ENCODE measurements around the gene PPP6R3. TPM values are rescaled to one million over a fixed set of nuclear protein-coding genes. Genes with fewer than 3 reads are reported as not detected.
"Not testable (repeated sequence)": the region's sequence is repeated elsewhere in the genome, so short reads cannot be mapped to it uniquely, and the experiment has no call there.

PPP6R3 gene
- polyA plus RNA-seq, 1 experiment = 58.5 TPM

- H3K27ac ChIP-seq (ENCODE audit: low read depth, low read length) = no peak overlapping the region
- ChIA-PET POLR2A (no interaction called here), CTCF (no interaction called here)
- no peak for DNase-seq (ENCODE audit: low read depth, low spot score)
- H3K9me3 ChIP-seq (ENCODE audit: control insufficient read depth, insufficient read depth, low read length) = no peaks in the 10 kb centered on the region; the same call in 1 of the 2 replicates
- no peak for TF ChIP-seq CTCF (IDR thresholded peaks at IDR 0.05; ENCODE audit: low read depth, low read length)
- H3K27me3 ChIP-seq (ENCODE audit: control insufficient read depth, insufficient read depth, low read length) = peaks cover 5% of the 10 kb centered on the region
- no peak overlapping the region for H3K4me3 ChIP-seq (ENCODE audit: low read depth, low read length)
Observed at GRCh38 chr11:68457898-68458249, 2.7 kb upstream of the PPP6R3 start.

GRCh38 chr11:68458340-68458739 lies 2.2 kb upstream of the PPP6R3 start:
- DNase-seq (ENCODE audit: low read depth, low spot score); POLR2A ChIA-PET; H3K9me3 ChIP-seq (ENCODE audit: control insufficient read depth, insufficient read depth, low read length); CTCF ChIA-PET; H3K27me3 ChIP-seq (ENCODE audit: control insufficient read depth, insufficient read depth, low read length); H3K4me3 ChIP-seq (ENCODE audit: low read depth, low read length); H3K27ac ChIP-seq (ENCODE audit: low read depth, low read length): not testable (repeated sequence)

- no peaks in the 10 kb centered on the region for H3K27me3 ChIP-seq (ENCODE audit: control insufficient read depth, insufficient read depth, low read length)
- no peak for TF ChIP-seq CTCF (IDR thresholded peaks at IDR 0.05; ENCODE audit: low read depth, low read length)
- POLR2A ChIA-PET = interaction anchor here (0.5 to 1.6 kb wide), 6 partner anchors 39 to 301 kb away, joined by 3 to 9 read pairs (median 4); partner anchors contain the start of gene C11orf24
- H3K4me3 ChIP-seq (ENCODE audit: low read depth, low read length) = peak overlapping the region; percentile 79
- H3K9me3 ChIP-seq (ENCODE audit: control insufficient read depth, insufficient read depth, low read length) = no peaks in the 10 kb centered on the region; the same call in 1 of the 2 replicates
- DNase-seq (ENCODE audit: low read depth, low spot score) = peak; percentile 97
- peak overlapping the region; percentile 92 for H3K27ac ChIP-seq (ENCODE audit: low read depth, low read length)
- CTCF ChIA-PET = no interaction called here
Observed at GRCh38 chr11:68459886-68460740, 439 bp upstream of the PPP6R3 start.

GRCh38 chr11:68461575-68461917 lies 994 bp downstream of the PPP6R3 start:
- TF ChIP-seq CTCF (IDR thresholded peaks at IDR 0.05; ENCODE audit: low read depth, low read length) = no peak
- no peak for DNase-seq (ENCODE audit: low read depth, low spot score)
- ChIA-PET POLR2A (interaction anchor here (1.4 kb wide), 1 partner anchor 189 kb away, joined by 3 read pairs; the partner anchor contains the start of gene C11orf24), CTCF (no interaction called here)
- Histone ChIP-seq H3K27ac (ENCODE audit: low read depth, low read length) (no peak overlapping the region), H3K9me3 (ENCODE audit: control insufficient read depth, insufficient read depth, low read length) (no peaks in the 10 kb centered on the region; the same call in 1 of the 2 replicates), H3K4me3 (ENCODE audit: low read depth, low read length) (peak overlapping the region; percentile 79), H3K27me3 (ENCODE audit: control insufficient read depth, insufficient read depth, low read length) (no peaks in the 10 kb centered on the region)

- CTCF ChIA-PET = no interaction called here
Observed at GRCh38 chr11:68463714-68464113, 3.2 kb downstream of the PPP6R3 start.

More at GRCh38 chr11:68463714-68464113, 3.2 kb downstream of the PPP6R3 start:
- POLR2A ChIA-PET = no interaction called here
- Histone ChIP-seq H3K9me3 (ENCODE audit: control insufficient read depth, insufficient read depth, low read length) (no peaks in the 10 kb centered on the region; the same call in 1 of the 2 replicates), H3K27ac (ENCODE audit: low read depth, low read length) (no peak overlapping the region), H3K27me3 (ENCODE audit: control insufficient read depth, insufficient read depth, low read length) (no peaks in the 10 kb centered on the region), H3K4me3 (ENCODE audit: low read depth, low read length) (no peak overlapping the region)
- no peak for TF ChIP-seq CTCF (IDR thresholded peaks at IDR 0.05; ENCODE audit: low read depth, low read length)
- no peak for DNase-seq (ENCODE audit: low read depth, low spot score)

Data from AG04450 (cell line).